RWPE1 (cell line): Measurements from ENCODE around the gene GUK1.

ENCODE experiments used
- CTCF ChIA-PET: fragments of 350-600 bp; sonication (Branson Sonifier 250); formaldehyde crosslinking; extraction: SDS; loops from one replicate; lab custom pipeline; 2021; lab: Yijun Ruan, JAX
- POLR2A ChIA-PET: fragments of 400-600 bp; formaldehyde crosslinking; extraction: SDS; loops from one replicate; lab custom pipeline; 2020; ENCODE audit warnings: antibody characterized with exemption; ENCODE audit not compliant: low non-redundant PET; lab: Yijun Ruan, JAX
- DNase-seq: peaks from one replicate; pipeline ENCODE4 v3.0.0; 2012; ENCODE audit warnings: low spot score
- H3K27ac ChIP-seq: fragments of 450-650 bp; 2 replicates; pipeline ENCODE4 v1.5.1; 2017
- TF ChIP-seq, protein P1 (sequence below): fragments of 450-650 bp; conservative IDR thresholded peaks from 2 replicates; pipeline ENCODE4 v1.5.1; 2017; ENCODE audit warnings: low read depth, mild to moderate bottlenecking

The GUK1 gene

DNA sequence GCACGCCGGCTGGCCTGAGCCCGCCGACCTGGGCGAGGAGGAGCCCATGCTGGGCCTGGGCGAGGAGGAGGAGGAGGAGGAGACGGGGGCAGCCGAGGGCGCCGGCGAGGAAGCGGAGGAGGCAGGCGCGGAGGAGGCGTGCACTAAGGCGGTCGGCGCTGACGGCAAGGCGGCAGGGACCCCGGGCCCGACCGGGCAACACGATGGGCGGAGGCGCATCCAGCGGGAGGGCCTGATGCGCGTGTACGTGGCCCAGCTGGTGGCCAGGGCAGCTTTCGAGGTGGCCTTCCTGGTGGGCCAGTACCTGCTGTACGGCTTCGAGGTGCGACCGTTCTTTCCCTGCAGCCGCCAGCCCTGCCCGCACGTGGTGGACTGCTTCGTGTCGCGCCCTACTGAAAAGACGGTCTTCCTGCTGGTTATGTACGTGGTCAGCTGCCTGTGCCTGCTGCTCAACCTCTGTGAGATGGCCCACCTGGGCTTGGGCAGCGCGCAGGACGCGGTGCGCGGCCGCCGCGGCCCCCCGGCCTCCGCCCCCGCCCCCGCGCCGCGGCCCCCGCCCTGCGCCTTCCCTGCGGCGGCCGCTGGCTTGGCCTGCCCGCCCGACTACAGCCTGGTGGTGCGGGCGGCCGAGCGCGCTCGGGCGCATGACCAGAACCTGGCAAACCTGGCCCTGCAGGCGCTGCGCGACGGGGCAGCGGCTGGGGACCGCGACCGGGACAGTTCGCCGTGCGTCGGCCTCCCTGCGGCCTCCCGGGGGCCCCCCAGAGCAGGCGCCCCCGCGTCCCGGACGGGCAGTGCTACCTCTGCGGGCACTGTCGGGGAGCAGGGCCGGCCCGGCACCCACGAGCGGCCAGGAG is 18.3 kb downstream of the GUK1 start:
- H3K27ac ChIP-seq: peak overlapping the region; percentile 100
- ChIA-PET CTCF (no interaction called here), POLR2A (no interaction called here)
- DNase-seq: no peak
- TF ChIP-seq, protein P1, sequence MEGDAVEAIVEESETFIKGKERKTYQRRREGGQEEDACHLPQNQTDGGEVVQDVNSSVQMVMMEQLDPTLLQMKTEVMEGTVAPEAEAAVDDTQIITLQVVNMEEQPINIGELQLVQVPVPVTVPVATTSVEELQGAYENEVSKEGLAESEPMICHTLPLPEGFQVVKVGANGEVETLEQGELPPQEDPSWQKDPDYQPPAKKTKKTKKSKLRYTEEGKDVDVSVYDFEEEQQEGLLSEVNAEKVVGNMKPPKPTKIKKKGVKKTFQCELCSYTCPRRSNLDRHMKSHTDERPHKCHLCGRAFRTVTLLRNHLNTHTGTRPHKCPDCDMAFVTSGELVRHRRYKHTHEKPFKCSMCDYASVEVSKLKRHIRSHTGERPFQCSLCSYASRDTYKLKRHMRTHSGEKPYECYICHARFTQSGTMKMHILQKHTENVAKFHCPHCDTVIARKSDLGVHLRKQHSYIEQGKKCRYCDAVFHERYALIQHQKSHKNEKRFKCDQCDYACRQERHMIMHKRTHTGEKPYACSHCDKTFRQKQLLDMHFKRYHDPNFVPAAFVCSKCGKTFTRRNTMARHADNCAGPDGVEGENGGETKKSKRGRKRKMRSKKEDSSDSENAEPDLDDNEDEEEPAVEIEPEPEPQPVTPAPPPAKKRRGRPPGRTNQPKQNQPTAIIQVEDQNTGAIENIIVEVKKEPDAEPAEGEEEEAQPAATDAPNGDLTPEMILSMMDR: no peak

DNA sequence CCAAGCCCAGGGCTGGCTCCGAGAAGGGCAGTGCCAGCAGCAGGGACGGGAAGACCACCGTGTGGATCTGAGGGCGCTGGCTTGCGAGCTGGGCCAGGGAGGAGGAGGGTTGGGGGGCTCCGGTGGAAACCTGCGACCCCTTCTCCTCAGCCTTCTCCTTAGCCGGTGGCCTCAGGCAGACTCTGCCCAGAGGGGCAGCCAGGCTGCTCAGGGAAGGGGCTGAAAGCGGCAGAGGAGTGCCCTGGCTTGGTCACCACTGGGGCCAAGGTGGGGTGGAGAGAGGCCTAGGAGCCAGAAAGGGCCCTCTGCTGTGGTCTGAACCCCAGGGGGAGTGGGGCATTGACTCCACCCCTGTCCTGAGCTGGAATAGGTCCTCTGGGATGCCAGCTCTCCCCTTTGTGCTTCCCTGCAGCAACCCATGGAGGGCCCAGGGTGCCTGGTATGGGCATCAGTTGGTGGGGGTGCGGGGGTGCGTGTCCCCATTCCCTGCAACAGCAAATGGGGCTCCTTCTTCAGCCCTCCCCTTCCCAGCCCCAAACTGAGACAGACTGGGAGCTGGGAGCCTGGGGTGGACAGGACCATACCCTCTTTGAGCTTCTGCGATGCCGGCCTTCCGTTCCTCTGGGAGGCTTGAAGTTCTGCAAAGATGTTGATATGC is 19.1 kb downstream of the GUK1 start:
- no peak for DNase-seq
- CTCF ChIA-PET: no interaction called here
- peak overlapping the region; percentile 100 for H3K27ac ChIP-seq
- POLR2A ChIA-PET: no interaction called here
- TF ChIP-seq, protein P1: no peak

DNA sequence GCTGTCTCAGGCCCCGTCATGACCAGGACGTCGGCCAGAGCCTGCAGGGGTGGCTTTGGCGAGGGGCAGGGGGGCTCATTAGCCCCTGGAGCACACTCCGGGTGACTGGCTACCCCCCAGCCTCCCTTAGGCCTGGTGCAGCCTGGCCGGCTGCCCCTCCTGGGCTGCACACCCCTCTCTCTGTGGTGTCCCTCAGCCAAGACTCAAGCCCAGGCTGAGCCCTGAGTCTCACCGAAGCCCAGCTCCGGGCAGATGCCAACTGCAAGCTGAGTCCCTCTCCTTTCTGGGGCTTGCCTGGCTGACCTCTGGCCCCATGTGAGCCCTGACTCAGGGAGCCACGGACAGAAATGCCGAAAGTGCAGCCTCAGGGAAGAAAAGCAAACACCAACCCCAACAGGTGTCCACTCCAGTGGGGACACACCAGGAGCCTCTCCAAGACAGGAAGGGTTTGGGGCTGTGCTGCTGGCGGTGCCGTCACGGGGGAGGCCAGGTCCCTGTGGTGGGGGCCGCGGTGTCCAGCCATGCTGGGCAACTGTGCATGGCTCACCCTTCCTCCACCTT is 20.2 kb downstream of the GUK1 start:
- H3K27ac ChIP-seq: peak overlapping the region; percentile 100
- POLR2A ChIA-PET: interaction anchor here (1.2 kb wide), 1 partner anchor 9 kb away, joined by 3 read pairs; no protein-coding TSS in a partner anchor
- no peak for DNase-seq

DNA sequence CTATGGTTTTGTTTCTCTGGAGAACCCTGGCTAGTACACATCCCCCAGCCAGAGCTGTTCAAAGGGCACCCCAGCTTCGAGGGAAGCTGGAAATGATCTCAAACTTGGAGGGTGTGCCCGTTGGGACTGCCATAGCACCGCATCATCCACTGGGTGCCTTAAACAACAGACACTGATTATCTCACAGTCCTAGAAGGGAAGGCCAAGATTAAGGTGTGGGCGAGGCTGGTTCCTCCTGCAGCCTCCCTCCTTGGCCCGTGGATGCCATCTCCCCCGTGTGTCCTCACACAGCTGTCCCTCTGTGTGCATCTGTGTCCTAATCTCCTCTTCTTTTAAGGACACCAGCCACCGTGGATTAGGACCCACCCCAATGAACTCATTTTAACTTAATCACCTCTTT is 21.3 kb downstream of the GUK1 start:
- peak overlapping the region; percentile 100 for H3K27ac ChIP-seq
- DNase-seq: no peak
- CTCF ChIA-PET: interaction anchor here (0.7 kb wide), 1 partner anchor 71 kb away, joined by 3 read pairs; no protein-coding TSS in a partner anchor

More for the DNA sequence above, 20.2 kb downstream of the GUK1 start:
- CTCF ChIA-PET: no interaction called here
- TF ChIP-seq, protein P1: no peak

DNA sequence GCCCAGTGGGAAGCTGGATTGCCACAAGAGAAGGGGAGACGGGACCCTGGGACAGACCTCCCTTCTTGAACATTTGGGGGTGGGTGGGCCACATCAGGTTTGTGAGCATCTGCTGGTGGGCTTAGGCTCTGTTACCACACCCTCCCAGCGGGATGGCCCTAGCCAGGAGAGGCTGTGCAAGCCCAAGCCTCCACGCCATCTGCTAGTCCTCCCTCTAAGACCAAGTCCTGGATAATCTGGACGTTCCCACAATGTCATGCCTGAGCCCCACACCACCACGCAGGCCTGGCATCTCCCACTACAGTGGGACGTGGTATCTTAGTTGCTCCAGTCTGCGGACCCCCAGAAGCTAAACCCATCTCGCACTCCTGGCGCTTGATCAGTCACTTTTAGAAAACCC is 21.8 kb downstream of the GUK1 start:
- H3K27ac ChIP-seq: peak overlapping the region; percentile 100
- ChIA-PET CTCF (no interaction called here), POLR2A (interaction anchor here (0.6 to 1.2 kb wide), 2 partner anchors 10 to 21 kb away, joined by 3 read pairs; no protein-coding TSS in a partner anchor)
- TF ChIP-seq, protein P1: no peak
- DNase-seq: no peak

More for the DNA sequence above, 21.3 kb downstream of the GUK1 start:
- TF ChIP-seq, protein P1: no peak
- POLR2A ChIA-PET: interaction anchor here (0.7 to 1.2 kb wide), 2 partner anchors 10 to 21 kb away, joined by 3 read pairs; partner anchors contain the start of gene GUK1

DNA sequence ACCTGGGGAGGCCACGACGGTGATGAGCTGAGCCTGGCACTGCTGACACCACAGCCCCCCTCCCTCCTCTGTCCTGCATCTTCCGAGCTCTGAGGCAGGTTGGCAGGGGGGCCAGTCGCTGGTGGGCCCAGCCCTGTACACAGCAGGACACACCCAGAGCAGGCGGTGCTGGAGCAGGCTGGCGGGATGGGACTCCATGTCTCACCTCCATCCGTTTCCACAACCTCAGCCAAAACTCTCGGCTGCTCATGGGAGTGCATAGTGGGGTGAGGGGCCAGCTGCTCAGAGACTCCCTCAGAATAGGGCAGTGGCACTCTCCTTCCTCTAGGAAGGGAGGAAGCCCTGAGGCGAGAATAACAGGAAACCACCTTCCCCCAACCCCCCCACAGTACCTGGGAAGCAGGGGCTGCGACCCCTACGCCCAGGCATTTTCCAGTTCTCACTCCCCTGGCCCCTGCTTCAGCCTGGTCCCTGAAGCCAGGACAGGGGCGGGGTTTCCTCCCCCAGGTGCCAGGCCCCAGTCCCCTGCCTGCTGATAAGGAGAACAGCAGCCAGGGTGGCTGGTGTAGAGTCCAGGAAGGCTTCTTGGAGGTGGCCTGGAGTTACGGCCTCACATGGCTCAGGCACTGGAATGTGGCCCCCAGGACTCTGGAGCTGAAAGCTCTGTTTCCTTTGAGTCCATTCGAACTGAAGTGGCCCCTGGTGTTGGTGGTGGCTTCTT is 22.4 kb downstream of the GUK1 start:
- CTCF ChIA-PET: interaction anchor here (0.5 kb wide), 1 partner anchor 32 kb away, joined by 4 read pairs; no protein-coding TSS in a partner anchor
- H3K27ac ChIP-seq: peak overlapping the region; percentile 100
- TF ChIP-seq, protein P1: no peak
- DNase-seq: peak; percentile 28
- POLR2A ChIA-PET: interaction anchor here (0.6 to 1.4 kb wide), 2 partner anchors 13 to 22 kb away, joined by 3 to 11 read pairs; partner anchors contain the start of gene GJC2
